C4-2B (cell line): ENCODE data around the gene PRDM15.

ENCODE experiments used
- H3K27ac ChIP-seq: fragments of 450-650 bp; 2 replicates; pipeline ENCODE4 v1.5.1; 2017
- ZFX ChIP-seq: fragments of 450-650 bp; IDR thresholded peaks from 2 replicates; pipeline ENCODE4 v1.6.1; 2017
- TF ChIP-seq, protein P1 (sequence below): fragments of 450-650 bp; conservative IDR thresholded peaks from 2 replicates; pipeline ENCODE4 v1.5.1; 2017; ENCODE audit warnings: mild to moderate bottlenecking

PRDM15 gene

DNA sequence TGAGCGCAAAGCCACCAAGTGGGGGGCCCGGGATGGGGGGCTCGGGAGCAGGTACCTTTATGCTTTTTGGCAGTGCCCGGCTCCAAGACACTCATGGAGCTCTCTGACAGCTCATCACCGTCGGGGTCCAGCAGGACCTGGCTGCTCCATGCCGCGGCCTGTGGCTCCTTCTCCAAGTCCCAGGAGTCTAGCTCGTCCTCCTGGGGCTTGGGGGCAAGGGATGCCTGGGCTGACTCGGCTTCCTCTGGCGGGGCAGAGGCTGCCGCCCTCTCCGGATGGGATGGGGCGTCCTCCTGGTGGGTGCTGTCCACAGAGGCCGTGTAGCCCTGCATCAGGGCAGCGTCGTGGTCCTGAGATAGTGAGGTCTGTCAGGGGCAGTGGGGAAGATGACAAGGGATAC, 19.9 kb upstream of the PRDM15 start:
- H3K27ac ChIP-seq = no peak overlapping the region
- TF ChIP-seq, protein P1, sequence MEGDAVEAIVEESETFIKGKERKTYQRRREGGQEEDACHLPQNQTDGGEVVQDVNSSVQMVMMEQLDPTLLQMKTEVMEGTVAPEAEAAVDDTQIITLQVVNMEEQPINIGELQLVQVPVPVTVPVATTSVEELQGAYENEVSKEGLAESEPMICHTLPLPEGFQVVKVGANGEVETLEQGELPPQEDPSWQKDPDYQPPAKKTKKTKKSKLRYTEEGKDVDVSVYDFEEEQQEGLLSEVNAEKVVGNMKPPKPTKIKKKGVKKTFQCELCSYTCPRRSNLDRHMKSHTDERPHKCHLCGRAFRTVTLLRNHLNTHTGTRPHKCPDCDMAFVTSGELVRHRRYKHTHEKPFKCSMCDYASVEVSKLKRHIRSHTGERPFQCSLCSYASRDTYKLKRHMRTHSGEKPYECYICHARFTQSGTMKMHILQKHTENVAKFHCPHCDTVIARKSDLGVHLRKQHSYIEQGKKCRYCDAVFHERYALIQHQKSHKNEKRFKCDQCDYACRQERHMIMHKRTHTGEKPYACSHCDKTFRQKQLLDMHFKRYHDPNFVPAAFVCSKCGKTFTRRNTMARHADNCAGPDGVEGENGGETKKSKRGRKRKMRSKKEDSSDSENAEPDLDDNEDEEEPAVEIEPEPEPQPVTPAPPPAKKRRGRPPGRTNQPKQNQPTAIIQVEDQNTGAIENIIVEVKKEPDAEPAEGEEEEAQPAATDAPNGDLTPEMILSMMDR = no peak
- no peak for TF ChIP-seq ZFX

- TF ChIP-seq ZFX = no peak
- TF ChIP-seq, protein P1 = no peak
- H3K27ac ChIP-seq = no peak overlapping the region
These were observed 18.6 kb upstream of the PRDM15 start for GRCh38 chr21:41897700-41898099.

DNA sequence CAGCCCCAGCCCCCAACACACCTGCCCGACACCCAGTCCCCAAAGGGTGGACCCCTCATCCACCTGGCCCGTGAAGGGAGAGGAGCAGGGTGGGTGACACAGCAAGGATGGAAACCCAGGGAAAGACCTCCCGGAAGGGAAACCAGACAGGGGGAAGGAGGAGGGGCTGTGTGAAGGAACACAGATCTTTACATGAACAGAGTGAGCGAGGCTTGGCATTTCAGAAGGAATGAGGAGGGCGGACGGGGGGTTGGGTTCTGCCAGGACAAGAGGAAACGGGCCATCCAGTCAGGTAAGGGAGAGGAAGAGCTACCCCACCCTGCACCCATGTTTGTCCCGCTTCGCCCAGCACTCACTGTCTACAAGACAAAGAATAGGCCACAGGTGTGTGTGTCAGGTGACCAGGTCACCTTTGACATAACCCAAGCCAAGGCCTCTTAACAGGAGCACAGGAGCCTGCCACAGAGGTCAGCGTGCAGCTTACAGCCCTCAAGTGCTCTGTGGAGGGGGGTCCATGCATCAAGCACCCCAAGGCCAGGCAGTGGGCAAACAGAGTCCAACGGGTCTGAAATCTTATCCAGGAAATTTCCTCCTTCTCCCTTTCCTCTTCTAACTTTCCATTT, 18.0 kb upstream of the PRDM15 start:
- H3K27ac ChIP-seq = no peak overlapping the region
- TF ChIP-seq, protein P1 = no peak
- no peak for TF ChIP-seq ZFX

DNA sequence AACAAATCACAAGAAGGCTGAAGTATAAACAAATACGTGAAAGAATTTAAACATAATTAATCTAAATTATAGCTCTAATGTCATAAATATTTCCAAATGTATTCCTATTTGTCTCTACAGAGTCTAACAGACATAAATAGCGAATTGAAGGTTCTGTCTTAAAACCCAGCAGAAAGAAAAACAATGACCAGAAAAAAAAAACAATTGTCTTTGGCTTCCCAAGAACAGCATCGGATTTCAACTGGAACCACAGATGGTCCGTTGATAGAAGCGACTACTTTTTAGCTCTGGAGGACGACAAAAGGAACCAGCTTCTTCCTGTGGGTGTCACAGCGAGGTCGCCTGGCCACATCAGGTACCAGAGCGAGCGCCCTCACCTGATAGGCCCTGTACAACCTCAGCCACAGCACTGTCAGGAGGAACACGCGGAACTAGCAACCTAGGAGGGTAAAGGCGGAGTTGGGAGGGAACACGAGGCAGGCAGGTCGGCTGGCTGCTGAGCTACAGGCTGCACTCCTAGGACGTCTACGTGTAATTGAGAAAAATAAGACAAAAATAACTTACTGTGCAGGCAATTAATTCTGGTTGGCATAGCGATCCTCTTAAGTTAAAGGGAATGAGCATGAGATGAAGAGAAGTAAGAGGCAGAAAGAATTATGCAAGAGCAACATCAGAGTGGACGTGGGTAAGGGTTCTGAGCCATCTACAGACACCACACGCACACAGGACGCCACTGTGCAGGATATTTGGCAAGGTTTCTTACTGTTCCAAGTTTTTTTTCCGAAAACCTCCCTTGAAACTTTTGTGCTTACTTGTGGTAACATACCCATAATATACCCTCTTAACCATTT, 16.7 kb upstream of the PRDM15 start:
- H3K27ac ChIP-seq = no peak overlapping the region
- TF ChIP-seq, protein P1 = no peak
- no peak for TF ChIP-seq ZFX

DNA sequence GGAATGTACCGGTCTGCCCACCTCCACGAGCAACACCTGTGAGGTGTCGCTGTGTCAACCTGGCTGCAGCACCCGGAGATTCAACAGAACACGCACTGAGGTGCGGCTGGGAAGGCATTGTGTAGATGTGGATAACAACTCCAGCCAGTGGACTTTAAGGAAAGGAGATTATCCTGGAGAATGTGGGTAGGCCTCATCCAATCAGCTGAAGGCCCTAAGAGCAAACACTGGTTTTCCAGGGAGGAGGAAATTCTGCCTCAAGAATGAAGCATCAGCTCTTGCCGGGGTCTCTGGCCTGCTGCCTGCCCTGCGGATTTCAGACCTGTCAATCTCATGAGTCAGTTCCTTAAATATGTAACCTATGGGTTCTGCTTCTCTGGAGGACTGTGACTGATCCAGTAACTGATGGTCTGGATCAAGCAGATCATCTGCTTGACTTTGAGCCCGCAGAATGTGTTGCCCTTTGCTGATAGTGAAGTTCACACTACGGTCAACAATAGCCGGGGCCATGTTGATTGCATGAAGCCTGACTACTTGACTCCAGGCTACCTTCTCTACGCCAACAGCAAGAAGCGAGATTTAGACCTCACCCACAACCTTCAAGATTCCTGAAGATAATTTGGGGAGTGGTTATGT, 15.9 kb upstream of the PRDM15 start:
- TF ChIP-seq, protein P1 = no peak
- no peak for TF ChIP-seq ZFX
- H3K27ac ChIP-seq = no peak overlapping the region

- TF ChIP-seq, protein P1 = no peak
- TF ChIP-seq ZFX = no peak
- no peak overlapping the region for H3K27ac ChIP-seq
These were observed 15.4 kb upstream of the PRDM15 start for GRCh38 chr21:41894511-41894910.

DNA sequence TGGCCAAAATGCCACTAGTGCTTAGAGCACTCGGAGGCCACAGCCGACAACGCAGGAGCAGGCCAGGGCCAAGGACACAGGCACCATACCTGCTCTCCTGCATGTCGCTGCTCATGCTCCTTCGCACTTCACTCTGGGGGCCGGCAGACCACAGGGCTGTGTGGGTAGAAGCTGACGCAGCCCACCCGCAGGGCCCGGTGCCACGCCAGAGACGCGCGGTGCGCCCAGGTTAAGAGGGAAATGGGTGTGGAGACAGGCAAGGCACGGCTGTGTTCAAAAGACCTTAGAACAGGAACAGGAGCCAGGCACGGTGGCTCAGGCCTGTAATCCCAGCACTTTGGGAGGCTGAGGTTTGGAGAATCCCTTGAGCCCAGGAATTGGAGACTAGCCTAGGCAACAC, 13.6 kb upstream of the PRDM15 start:
- no peak overlapping the region for H3K27ac ChIP-seq
- TF ChIP-seq, protein P1 = no peak
- no peak for TF ChIP-seq ZFX
